ENCODE measurements around the gene PHF2. TPM values are rescaled to one million over a fixed set of nuclear protein-coding genes. Genes with fewer than 3 reads are reported as not detected.

PHF2 gene
- total RNA-seq, 1 donor from 2014 or later, result 27.7 TPM

- Histone ChIP-seq H3K27me3 (no peaks in the 10 kb centered on the region), H3K4me1 (no peaks in the 10 kb centered on the region), H3K9me3 (no peaks in the 10 kb centered on the region), H3K36me3 (peaks cover 0 to 44% of the 10 kb centered on the region in 2 donors), H3K27ac (no peak overlapping the region), H3K4me3 (no peak overlapping the region)
- no peak for DNase-seq (ENCODE audit: extremely low spot score in 2 of 2)
- TF ChIP-seq POLR2A (IDR thresholded peaks at IDR 0.05), result no peak
- no peak for TF ChIP-seq CTCF (IDR thresholded peaks at IDR 0.05)
- TF ChIP-seq POLR2AphosphoS5 (IDR thresholded peaks at IDR 0.05; ENCODE audit: insufficient read depth in 1 of 2, low read depth in 1 of 2), result no peak
- intact Hi-C loops (cut with DNase I), result no loop called here
These were observed 98.4 kb downstream of the PHF2 start for GRCh38 chr9:93674580-93675335.

- no peak overlapping the region for H3K27ac ChIP-seq
- TF ChIP-seq POLR2AphosphoS5 (IDR thresholded peaks at IDR 0.05; ENCODE audit: insufficient read depth in 1 of 2, low read depth in 1 of 2), result no peak
- no peak for TF ChIP-seq POLR2A (IDR thresholded peaks at IDR 0.05)
- TF ChIP-seq CTCF (IDR thresholded peaks at IDR 0.05), result no peak
- no peak for DNase-seq (ENCODE audit: extremely low spot score in 2 of 2)
- H3K4me1 ChIP-seq, result no peaks in the 10 kb centered on the region
- H3K36me3 ChIP-seq, result peaks cover 0 to 44% of the 10 kb centered on the region in 2 donors
- intact Hi-C loops (cut with DNase I), result no loop called here
- no peaks in the 10 kb centered on the region for H3K27me3 ChIP-seq
- H3K9me3 ChIP-seq, result no peaks in the 10 kb centered on the region
- no peak overlapping the region for H3K4me3 ChIP-seq
These were observed 99.2 kb downstream of the PHF2 start for GRCh38 chr9:93675336-93676150.

DNA sequence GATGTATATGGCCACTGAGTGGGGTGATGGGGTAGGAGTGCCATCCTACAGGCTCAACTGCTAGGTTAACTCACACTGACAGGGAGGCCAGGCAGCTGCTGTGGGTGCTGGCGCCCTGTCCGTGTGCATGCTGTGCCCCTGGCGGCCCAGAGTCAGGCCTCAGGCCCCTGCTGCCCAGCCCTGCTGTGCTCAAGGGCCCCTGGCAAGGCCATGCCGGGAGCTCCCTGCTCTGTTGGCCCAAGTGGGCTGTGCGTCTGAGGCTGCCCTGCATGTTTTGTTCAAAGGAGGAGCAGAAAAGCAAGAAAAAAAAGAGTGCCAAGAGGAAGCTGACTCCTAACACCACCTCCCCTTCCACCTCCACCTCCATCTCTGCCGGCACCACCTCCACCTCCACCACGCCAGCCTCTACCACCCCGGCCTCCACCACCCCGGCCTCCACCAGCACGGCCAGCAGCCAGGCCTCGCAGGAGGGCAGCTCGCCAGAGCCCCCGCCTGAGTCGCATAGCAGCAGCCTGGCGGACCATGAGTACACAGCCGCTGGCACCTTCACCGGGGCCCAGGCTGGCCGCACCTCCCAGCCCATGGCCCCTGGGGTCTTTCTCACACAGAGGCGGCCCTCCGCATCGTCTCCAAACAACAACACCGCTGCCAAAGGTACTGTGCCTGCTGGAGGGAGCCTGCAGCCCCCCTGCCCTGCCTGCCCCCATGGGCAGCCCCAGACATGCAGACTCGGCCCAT lies 100.1 kb downstream of the PHF2 start:
- Histone ChIP-seq H3K27me3 (no peaks in the 10 kb centered on the region), H3K36me3 (peaks cover 0 to 44% of the 10 kb centered on the region in 2 donors), H3K4me1 (no peaks in the 10 kb centered on the region), H3K27ac (no peak overlapping the region), H3K4me3 (no peak overlapping the region), H3K9me3 (no peaks in the 10 kb centered on the region)
- no peak for TF ChIP-seq POLR2A (IDR thresholded peaks at IDR 0.05)
- no peak for DNase-seq (ENCODE audit: extremely low spot score in 2 of 2)
- intact Hi-C loops (cut with DNase I), result no loop called here

- H3K4me3 ChIP-seq, result no peak overlapping the region
- no peak overlapping the region for H3K27ac ChIP-seq
- no peaks in the 10 kb centered on the region for H3K9me3 ChIP-seq
- peaks cover 0 to 44% of the 10 kb centered on the region in 2 donors for H3K36me3 ChIP-seq
- TF ChIP-seq POLR2AphosphoS5 (IDR thresholded peaks at IDR 0.05; ENCODE audit: insufficient read depth in 1 of 2, low read depth in 1 of 2) (no peak), POLR2A (IDR thresholded peaks at IDR 0.05) (no peak), CTCF (IDR thresholded peaks at IDR 0.05) (no peak)
- no peaks in the 10 kb centered on the region for H3K27me3 ChIP-seq
- H3K4me1 ChIP-seq, result no peaks in the 10 kb centered on the region
- DNase-seq (ENCODE audit: extremely low spot score in 2 of 2), result peak in 1 of 2 donors; percentile 79
- intact Hi-C loops (cut with DNase I), result no loop called here
These were observed 100.7 kb downstream of the PHF2 start for GRCh38 chr9:93677048-93677571.

DNA sequence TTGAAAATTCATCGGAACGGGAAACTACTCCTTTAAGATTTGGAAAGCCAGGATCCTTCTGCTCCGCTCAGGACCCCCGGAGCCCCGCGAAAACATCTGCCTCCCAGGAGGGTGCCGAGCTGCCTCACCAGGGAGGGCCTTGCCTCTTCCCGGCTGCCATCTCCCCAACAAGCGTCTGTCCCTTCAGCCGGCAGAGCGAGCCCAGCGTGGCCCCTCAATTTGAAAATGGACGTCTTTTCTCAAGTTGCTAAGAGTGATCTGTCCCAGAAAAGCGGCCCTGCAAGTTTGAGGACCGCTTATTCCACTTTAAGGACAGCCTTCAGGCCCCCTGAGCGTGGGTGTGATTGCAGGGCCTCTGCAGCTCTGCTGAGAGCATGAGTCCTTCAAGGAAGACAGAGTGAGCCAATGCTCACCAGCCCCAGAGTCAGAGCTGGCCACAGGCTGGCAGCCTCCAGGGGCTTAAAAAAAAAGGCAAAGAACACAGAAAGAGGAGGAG lies 101.3 kb downstream of the PHF2 start:
- intact Hi-C loops (cut with DNase I), result no loop called here
- no peaks in the 10 kb centered on the region for H3K27me3 ChIP-seq
- H3K36me3 ChIP-seq, result peaks cover 0 to 44% of the 10 kb centered on the region in 2 donors
- no peak overlapping the region for H3K27ac ChIP-seq
- DNase-seq (ENCODE audit: extremely low spot score in 2 of 2), result peak in 1 of 2 donors; percentile 83
- H3K9me3 ChIP-seq, result no peaks in the 10 kb centered on the region
- H3K4me3 ChIP-seq, result no peak overlapping the region
- TF ChIP-seq POLR2AphosphoS5 (IDR thresholded peaks at IDR 0.05; ENCODE audit: insufficient read depth in 1 of 2, low read depth in 1 of 2), result no peak
- no peak for TF ChIP-seq CTCF (IDR thresholded peaks at IDR 0.05)
- no peak for TF ChIP-seq POLR2A (IDR thresholded peaks at IDR 0.05)
- H3K4me1 ChIP-seq, result no peaks in the 10 kb centered on the region

All from vagina (tissue), 2 donors.